HG02759 (cell line): ENCODE data around the gene SUMO3.

Source experiments
- ATAC-seq: cut with Tn5 transposase; IDR thresholded peaks from one replicate; pipeline ENCODE4 v1.9.1; 2021; ENCODE audit warnings: mild to moderate bottlenecking, moderate library complexity; ENCODE audit not compliant: unreplicated experiment

SUMO3 gene

DNA sequence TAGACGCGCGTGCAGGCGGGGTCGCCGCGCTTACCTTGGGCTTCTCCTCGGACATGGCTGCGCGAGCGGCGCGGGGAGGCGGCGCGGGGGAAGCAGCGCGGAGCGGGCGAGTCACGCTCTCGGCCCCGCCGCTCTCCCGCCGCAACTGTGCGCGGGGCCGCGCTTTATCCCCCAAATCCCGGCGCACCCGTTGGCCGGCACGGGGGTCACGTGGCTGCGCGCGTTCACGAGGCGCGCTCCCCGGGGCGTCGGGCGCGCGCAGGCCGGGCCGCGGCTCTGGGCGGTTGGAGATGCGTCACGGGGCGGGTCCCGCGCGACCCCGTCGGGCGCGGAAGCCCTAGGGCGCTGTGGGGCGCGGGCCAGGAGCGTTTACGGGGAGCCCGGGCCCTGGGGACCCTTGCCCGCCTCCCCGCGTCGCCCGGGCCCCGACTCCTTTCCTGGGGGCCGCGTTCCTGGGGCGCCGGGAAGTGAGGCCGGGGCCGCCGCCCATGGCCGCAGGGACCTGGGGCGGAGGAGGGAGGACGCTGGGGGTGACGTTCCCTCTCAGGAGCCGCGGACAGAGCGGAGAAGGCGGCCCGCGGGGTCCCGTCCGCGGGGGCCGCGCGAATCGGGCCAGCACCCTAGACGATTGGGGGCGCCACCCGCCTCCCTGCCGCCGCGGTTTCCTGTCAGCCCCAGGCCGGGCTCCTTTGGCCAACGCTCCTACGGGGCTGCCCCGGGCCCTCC is at the start of gene SUMO3:
SUMO3 (minus strand) TSS at position 149 of the 726 bp plus-strand sequence; CDS start at position 55, 94 bp downstream.
- peak; percentile 73 for ATAC-seq

DNA sequence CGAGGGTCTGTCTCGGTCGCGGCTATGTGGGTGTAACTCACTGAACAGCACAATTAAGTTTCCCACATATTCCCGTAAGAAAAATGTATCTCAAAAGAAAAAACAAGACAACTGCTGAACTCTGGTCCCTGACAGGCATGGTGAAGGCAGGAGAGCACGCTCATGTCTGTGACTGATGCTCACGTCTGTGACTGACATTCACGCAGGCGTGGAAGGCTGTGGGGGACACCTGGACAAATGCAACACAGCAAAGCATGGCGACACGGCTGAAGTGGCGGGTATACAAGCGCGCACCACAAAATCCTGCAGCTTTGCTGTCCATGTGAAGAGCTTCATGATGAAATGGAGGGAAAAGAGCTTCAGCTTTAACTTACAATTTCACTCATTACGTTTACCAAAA is 49.6 kb upstream of the SUMO3 start:
- ATAC-seq: no peak

DNA sequence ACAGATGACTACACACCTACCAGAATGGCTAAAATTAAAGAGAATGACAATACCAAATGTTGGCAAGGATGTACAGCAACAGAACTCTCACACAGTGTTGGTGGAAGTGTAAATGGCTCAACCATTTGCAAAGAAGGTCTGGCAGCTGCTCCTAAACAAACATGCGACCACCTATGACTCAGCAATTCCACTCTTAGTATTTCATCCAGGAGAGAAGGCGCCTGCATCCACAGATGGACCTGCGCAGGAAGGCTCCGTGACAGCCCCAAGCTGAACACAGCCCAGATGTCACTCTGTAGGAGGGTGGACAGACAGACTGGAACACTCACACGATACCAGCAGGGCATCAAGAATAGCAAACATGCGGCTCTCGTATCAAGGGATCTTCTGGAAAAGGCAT is 48.9 kb upstream of the SUMO3 start:
- ATAC-seq: no peak

DNA sequence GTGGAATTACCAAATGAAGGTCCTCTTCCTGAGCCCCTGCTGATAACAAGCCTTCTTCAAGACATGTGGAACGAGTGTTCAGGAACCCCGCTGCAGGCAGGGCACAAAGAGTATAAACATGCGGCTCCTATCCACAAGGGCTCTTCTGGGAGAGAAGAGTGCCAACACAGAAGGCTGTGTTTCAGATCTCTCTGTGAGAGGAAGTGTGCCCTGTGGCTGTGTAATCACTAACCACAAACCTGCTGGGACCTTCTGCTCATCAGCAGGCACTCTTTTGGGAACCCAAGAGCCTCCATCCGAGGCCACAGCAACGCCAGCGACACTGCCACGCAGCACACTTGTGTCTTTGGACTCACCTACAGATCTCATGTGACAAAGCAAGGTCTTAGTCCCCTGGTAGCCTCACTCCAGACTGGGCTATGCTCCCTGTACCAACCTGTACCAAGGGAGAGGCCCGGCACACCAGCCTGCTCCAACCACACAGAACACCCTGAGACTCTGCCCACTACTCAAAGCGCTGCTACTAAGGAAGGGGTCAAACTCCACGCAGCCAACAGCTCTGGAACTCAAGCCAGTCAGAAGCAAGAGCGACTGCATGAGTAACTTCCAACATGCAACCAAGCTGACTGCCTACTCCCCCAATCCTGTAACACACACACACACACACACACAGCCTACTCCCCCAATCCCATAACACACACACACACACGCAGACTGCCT is 47.9 kb upstream of the SUMO3 start:
- no peak for ATAC-seq

DNA sequence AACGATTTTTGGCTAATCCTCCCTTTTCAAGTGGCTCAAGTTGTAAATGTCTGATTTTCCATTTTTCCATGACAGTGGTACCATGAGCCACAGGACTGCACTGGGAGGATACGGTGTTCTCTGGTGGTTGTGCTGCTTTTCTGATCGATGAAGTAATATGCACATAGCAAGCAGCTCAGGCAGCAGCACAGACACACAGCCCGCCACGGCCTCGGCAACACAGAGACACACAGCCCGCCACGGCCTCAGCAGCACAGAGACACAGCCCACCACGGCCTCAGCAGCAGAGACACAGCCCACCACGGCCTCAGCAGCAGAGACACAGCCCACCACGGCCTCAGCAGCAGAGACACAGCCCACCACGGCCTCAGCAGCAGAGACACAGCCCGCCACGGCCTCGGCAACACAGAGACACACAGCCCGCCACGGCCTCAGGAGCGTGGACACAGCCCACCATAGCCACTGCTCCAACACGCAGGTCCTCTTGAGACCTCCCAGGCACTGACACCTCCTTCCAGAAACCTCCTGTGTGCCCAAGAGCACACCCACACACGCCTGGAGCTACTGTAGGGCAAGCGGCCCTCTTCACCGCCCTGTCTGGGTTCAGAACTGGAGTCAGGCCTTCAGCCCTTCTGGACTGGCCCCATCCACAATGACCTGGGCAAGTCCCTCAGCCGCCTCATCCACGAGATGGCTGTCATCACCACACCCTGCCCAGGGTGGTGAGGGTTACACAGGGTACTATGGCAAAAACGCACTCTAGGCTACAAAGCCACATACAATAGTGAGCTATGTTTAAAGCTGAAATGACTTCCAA is 45.2 kb upstream of the SUMO3 start:
- no peak for ATAC-seq

DNA sequence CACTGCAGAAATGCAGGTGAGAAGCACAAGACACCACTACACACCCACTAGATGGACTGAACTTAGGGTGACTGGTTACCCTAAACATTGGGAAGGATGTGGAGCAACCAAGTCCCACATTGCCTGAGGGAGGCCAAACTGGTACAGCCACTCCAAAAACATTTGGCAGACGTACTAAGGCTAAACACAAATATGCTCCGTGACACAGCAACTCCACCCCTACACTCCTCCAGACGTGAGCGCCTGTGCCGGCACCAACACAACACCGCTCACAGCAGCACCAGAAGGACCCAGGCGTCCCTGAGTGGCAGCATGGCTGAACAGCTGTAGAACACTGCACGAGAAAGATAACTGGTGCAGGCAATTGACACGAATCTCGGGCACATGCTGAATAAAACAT is 40.9 kb upstream of the SUMO3 start:
- ATAC-seq: no peak

DNA sequence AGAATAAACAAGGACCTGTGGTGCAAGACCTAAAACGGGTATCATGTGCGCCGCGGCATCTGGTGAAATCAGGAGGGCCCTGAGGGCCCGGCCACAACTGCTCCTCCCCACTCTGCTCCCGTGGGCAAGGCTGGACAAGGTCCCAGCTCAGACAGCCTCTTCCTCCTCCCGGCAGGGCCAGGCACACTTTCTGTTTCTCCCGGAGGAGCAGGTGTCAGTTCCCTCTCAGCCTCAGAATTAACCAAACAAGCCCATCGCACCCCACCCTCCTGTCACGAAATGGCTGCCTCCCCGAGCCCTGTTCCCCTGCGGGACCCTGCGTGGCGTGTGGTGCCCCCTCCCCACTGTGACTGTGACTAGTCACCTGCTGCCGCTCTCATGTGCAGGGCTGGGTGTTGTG is 40.4 kb upstream of the SUMO3 start:
- no peak for ATAC-seq

DNA sequence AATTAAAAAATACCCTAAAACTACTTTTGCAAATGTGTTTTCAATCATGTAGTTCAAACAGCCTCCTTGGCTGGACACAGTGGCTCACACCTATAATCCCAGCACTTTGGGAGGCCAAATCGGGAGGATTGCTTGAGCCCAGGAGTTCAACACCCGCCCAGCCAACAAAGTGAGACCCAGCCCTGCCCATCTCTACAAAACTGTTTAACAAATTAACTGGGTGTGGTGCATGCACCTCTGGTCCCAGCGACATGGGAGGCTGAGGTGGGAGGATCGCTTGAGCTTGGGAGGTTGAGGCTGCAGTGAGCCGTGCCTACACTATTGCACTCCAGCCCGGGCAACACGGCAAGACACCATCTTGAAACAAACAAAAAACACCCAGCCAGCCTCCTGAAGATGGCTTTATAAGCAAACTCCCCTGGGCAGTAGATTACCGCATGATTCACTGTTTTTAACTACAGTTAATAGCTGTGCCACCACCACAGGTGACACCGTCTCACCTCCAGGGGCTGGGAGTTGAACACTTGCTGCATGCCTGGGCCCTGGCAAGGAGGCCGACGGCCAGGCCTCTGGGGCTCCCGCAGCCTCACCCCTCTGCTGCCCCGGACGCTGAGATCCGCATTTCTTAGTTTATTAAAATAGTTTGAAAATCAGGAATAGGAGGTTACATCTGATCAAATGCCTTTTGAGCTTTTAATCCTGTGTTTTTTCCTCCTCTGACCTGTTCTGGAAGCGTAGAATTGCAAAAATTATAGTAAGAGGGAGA is 39.4 kb upstream of the SUMO3 start:
- no peak for ATAC-seq

DNA sequence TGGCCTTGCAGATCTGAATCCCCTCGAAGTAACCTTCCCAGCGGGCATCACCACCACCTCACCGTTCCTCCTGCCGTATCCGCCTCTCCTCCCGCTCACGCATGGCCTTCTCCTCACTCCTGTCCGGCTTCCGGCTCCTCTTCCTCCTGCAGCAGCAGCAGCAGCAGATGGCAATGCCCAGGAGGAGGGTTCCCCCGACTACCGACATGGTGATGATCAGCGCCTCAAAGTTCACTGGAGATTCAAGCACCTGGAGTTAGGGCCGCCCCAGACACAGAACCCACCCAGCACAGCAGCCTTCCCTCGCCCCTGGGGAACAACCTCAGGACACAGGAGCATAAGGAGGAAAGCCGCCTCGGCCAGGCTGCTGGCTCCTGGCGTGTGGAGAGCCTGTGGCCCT is 38.3 kb upstream of the SUMO3 start:
- ATAC-seq: no peak

DNA sequence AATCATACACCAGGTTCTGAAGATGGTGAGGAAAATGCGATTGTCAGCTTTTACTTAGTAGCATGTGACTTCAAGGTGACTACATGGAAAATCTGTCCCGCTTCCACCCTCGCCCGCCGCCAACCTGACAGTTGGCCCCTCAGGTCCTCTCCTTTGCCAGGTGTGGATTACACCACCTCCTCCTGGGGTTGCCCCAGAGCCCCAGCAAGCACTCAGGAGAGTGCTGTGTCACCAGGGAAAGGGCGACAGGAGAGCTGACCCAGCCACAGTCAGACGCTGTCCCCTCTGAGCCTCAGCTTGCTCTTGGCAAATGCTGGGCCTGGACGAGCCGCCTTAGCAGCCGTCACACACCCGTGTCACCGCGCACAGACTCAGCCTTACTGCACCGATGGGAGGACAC is 37.7 kb upstream of the SUMO3 start:
- no peak for ATAC-seq

DNA sequence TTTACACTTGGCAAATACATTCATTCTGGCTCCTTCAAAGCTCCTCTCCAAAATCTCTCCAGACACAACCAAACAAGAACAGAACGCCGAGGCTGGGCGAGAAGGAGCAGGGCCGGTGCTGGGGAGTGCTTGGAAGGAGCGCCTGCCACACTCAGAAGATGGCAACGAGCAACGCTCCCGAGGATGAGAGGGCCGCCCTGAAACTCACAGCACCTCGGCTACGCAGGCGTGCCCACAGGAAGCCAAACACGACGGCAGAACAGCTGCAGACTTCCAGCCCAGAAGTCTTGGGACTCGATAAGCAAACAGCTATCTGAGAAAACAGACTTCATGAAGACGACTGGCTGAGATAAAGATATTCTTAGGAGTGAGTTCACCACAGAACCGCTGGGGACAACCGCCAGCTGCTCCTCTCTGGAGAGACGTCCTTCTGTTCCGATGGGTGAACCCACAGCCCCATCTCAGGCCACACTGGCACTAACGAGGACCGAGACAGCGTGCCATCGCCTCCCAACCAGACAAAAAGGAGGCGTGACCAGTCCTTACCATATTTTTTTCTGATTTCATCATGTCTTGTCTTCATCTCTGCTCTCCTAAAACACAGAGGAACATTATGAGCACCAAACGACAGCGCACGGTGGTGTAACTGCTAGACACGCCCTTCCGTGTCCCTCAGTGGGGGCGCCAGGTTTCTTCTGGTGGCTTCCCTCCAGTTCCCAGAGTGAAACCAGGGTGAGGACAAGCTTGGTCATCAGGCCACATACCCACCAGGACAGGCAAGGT is 37.0 kb upstream of the SUMO3 start:
- ATAC-seq: no peak

DNA sequence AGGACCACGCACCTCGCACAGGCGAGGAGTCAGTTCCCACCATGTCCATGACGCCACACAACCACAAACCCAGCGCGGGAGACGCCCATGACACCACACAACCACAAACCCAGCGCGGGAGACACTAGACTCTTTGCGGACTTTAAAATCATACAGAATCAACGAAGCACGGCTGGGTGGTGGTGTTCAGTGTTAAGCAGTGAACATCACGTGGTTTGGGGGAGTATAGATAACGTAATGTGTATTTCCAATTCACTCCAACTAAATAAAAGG is 36.5 kb upstream of the SUMO3 start:
- ATAC-seq: no peak

DNA sequence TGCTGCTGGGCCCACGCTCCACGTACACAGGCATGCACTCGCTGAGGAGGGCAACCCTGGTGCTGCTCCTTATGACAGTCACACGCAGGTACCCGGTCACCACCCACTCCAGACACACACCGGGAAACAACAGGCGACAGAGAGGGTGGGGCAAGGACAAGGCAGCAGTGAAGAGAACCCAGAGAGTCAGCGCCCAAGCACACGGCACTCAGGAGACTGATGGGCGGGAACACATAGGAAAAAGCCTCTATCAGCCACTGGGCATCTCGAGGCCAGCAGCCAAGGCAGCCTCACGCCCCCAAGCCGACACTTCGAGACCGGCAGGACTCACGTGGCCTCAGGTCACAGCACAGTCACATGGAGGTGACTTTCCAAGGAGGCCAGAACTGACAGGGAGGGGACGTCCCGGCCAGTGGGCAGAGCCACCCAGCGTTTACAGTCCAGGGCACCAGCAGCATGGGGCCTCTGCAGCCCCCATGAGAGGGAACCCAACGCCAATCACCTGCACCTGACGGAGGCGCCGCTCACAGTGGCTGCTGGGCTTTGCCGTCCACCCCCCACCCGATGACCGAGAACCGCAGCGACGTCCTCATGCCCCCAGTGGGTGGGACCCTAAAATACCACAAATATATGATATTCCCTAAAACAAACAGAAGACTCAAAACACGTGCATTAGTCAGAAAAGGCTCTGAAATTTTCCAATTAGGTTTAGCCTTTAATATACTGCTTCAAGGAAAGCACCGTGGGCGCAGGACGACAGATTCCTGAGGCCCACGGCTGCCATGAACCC is 35.9 kb upstream of the SUMO3 start:
- ATAC-seq: no peak

DNA sequence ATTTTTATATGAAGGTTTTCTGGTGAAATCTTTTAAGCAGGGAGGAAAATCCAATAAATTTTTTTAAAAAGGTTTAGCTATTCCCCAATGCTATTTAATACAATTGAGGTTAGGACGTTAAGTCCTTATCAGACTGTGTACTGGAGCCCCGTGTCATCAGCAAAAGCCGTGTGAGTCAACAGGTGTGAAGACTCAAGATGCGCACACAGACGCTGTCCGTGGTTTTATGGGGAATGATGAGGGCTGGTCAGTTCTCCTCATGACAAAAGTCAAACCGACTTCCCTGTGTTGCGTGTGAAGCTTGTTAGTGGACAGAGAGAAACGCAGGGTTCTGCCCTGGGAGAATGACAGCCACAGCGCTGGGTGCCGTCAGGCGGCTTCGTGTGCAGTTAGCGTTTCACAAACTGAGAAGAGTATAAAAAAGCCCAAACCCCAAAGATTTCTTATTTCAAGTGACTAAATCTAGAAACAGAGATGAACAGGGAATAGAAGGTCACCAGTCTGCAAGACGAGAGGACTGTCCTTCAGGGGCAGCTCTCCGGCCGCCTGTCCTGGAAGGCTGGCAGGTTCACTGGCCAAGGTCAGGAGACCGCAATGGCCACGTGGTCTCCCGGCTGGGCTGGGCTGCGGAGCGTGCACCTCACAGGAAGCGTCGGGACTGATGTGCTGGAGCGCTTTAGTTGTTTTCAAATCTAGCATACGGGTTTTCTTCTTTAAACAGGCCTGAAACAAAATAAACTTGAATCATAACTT is 33.2 kb upstream of the SUMO3 start:
- ATAC-seq: no peak

DNA sequence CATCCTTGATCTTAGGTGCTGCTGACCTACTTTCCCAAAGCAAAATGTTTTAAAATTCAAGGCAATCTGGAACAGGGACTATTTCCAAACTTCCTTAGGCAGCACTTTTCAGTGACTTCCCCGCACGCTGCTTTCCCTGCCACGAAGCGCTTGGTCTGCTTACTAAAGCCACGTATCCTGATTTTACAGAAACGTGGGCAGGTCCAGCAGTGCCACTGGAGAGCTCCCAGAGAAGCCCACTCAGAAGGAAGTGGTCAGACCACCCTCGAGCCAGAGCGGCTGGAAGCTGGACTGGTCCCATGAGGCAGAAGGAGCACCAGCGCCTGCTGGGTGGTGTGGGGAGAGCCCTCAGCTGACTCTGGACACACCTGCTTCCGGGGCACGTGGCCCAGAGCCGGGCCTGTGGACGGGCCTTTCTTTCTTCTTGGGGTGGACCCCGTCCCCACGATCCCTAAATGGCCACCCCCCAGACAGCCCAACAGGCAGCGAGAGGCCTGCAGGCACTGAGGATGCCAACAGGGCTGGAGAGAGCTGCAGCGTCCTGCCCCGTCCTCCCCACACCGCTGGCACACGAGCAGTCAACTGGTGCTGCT is 32.4 kb upstream of the SUMO3 start:
- no peak for ATAC-seq

DNA sequence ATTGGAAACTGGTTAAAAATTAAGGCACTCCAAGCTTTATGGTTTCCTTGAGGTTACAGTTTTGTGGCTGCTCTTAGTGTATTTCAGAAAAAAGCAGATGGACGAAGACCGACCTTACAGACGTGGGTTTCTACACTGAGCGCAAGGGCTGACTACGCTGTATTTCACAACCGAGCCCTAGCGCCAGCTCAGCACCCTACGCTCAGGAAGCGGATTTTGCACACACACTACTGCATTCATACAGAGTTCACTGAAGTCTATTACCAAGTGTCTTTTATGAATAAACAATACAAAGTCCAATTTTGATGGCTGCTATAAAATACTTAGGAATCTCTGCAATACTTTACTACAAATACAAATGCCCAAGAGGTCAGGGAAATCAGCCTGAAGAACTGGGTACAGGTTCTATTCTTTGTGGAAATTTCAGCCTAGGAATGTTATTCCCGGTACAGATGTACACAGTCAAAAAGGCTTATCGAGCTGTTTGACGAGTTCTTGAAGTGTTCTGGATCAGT is 31.8 kb upstream of the SUMO3 start:
- no peak for ATAC-seq

DNA sequence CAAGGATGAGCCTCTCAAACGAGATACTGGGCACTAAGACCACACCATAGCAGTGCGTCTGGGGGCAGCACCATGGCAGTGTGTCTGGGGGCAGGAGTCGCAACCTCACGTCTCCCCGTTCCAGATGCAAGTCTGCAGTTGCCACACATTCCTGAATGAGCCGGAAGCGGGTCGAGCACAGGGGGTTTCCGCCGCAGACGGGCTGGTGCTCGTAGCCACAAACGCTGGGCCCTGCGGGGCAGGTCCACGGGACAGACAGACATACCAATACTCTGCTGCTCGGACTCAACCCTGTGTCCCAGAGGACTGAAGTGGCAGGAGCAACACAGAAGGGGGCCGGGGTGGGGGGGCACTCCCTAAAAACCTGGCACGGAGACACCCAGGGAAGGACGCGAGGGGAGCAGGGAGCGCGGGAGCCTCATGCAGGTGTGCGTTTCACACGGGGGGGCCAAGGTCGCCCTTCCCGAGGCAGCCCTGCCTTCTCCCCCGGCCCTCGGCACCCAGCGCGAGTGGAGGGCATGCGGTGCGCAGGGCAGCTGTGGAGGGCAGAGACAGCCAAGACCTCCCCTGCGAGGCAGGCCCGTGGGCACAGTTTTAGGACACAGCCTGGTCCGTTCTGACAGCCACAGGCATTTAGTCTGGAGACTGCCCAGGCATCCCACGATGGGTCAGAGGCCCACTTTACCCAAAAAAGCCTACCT is 31.1 kb upstream of the SUMO3 start:
- ATAC-seq: no peak
